Spleen (tissue), 11 donors: Measurements from ENCODE around the gene EYS. TPM values are rescaled to one million over a fixed set of nuclear protein-coding genes. Genes with fewer than 3 reads are reported as not detected.
A peak's percentile ranks its signal among the peaks of the same experiment; 100 is the strongest.
"Not testable (repeated sequence)": the region's sequence is repeated elsewhere in the genome, so short reads cannot be mapped to it uniquely, and the experiment has no call there.

Experiments
- DNase-seq: peaks from one replicate; pipeline ENCODE4 v3.0.0-alpha.2; 2020
- H3K27ac ChIP-seq, 8 donors: fragments of 200-600 bp; sonication (generic) in 7 of 8; 1 replicate in 4 of 8; 2 replicates in 4 of 8; pipeline versions ENCODE4 v1.5.0 to v1.8.0; 2016 to 2021; ENCODE audit warnings: inconsistent platforms in 4 of 8, mild to moderate bottlenecking in 4 of 8, moderate library complexity in 1 of 8
- H3K27me3 ChIP-seq, 7 donors: fragments of 200-600 bp; sonication (generic) in 6 of 7; replicated peaks in 1 of 7; 1 replicate in 4 of 7; 2 replicates in 3 of 7; pipeline versions ENCODE4 v1.5.0 to v1.8.0; 2016 to 2021; ENCODE audit warnings: inconsistent platforms in 3 of 7, mild to moderate bottlenecking in 1 of 7
- H3K36me3 ChIP-seq, 6 donors: fragments of 200-600 bp; sonication (generic) in 5 of 6; 1 replicate in 4 of 6; 2 replicates in 2 of 6; pipeline versions ENCODE4 v1.5.0 to v1.8.0; 2016 to 2021; ENCODE audit warnings: inconsistent platforms in 2 of 6
- H3K4me1 ChIP-seq, 6 donors: fragments of 200-600 bp; sonication (generic) in 5 of 6; 1 replicate in 3 of 6; 2 replicates in 3 of 6; pipeline versions ENCODE4 v1.5.0 to v1.8.0; 2016 to 2021; ENCODE audit warnings: inconsistent platforms in 3 of 6
- H3K4me3 ChIP-seq, 8 donors: fragments of 200-600 bp; sonication (generic) in 7 of 8; 1 replicate in 4 of 8; 2 replicates in 4 of 8; pipeline versions ENCODE4 v1.5.0 to v1.8.0; 2016 to 2021; ENCODE audit warnings: inconsistent platforms in 4 of 8, mild to moderate bottlenecking in 4 of 8, moderate library complexity in 2 of 8
- H3K9me3 ChIP-seq, 8 donors: fragments of 200-600 bp; sonication (generic) in 7 of 8; 1 replicate in 4 of 8; 2 replicates in 4 of 8; pipeline versions ENCODE4 v1.5.0 to v1.8.0; 2016 to 2021; ENCODE audit warnings: inconsistent platforms in 4 of 8
- POLR2A ChIP-seq, 3 donors: fragments of 450-650 bp; IDR thresholded peaks; one replicate each; pipeline ENCODE4 v1.5.1; 2017; ENCODE audit warnings: antibody characterized with exemption in 3 of 3, mild to moderate bottlenecking in 1 of 3
- POLR2AphosphoS5 ChIP-seq, 3 donors: sonication (generic); formaldehyde crosslinking; IDR thresholded peaks; one replicate each; pipeline ENCODE4 v1.5.1; 2017; ENCODE audit warnings: antibody characterized with exemption in 3 of 3
- WGBS, 5 donors: extraction: QIAGEN DNeasy Blood & Tissue Kit in 3 of 5; methylation state at CpG; one replicate each; pipeline versions ENCODE4 v1.1.5 to v1.1.7; 2013 to 2018; 5-methylcytosine and 5-hydroxymethylcytosine counted together
- intact Hi-C: fragments of 100-400 bp; cut with DNase I; formaldehyde crosslinking; loops from one replicate; pipeline ENCODE4 v1.15.0; 2023; ENCODE audit warnings: low total_unique reads
- polyA plus RNA-seq, 3 donors: library from polyadenylated mRNA; stranded (reverse); fragments of 200-250 nt; gene quantifications; one replicate each; pipeline ENCODE4 v1.2.1, GENCODE V29; 2013
- total RNA-seq, 7 donors: library from RNA; depleted of rRNA in 3 of 7; stranded (reverse); fragments of >200 nt in 3 of 7; fragmentation: NEBNext Ultra II Directional in 4 of 7; extraction: Animal tissue kit (Norgen Biotek cat#: 25700) in 4 of 7; gene quantifications; one replicate each; pipeline versions ENCODE4 v1.1.0 to v1.2.1, GENCODE V29; 2016 to 2021
- TF ChIP-seq, protein P1 (sequence below), 11 experiments: fragments of 200-600 bp in 7 of 11; fragments of 450-650 bp in 4 of 11; sonication (generic) in 4 of 11; IDR thresholded peaks in 8 of 11; conservative IDR thresholded peaks in 3 of 11; 1 replicate in 7 of 11; 2 replicates in 4 of 11; pipeline versions ENCODE4 v1.4.0 to v1.8.0; 2016 to 2021; ENCODE audit warnings: antibody characterized with exemption in 11 of 11, inconsistent platforms in 4 of 11, mild to moderate bottlenecking in 1 of 11
- donor health status: healthy with polysubstance abuse.
- donor health status: DM: no; HTN: no; CAD: no; lungs with moderate emphysema.
- donor health status: DM: no; HTN: no; CAD: no.
- donor health status: Bipolar disorder and iron deficiency.
- donor health status: healthy.
- donor health status: DM: no; HTN: no; CAD: no.
- donor health status: DM: yes; HTN: yes; CAD: no.

Gene EYS
- total and polyA plus RNA-seq, 10 donors = under 0.01 to 0.72 (median 0.28) TPM; not detected in 5

DNA sequence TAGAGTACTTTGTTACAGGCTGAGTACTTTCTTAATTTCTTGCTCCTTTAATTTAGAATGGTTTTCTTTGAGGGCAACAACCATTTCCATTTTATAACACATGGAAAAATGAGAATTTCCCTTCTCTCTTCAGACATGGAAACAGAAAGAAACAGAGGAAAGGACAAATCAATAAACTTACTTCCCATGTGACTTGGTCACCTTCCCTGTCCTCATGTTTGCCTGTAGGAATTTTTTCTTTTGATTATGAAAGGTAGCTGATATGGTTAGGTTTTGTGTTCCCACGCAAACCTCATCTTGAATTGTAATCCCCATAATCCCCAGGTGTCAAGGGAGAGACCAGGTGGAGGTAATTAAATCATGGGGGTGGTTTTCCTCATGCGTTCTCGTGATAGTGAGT, 1901.7 kb downstream of the EYS start:
- Histone ChIP-seq H3K27me3 (no peaks in the 10 kb centered on the region), H3K9me3 (no peaks in the 10 kb centered on the region), H3K36me3 (no peaks in the 10 kb centered on the region), H3K4me3 (peak overlapping the region in 1 of 8 donors; percentile 45), H3K4me1 (peaks cover 0 to 21% (median 11%) of the 10 kb centered on the region in 6 donors), H3K27ac (peak overlapping the region in 7 of 8 donors; percentile 48 to 90 (median 78))
- TF ChIP-seq POLR2A (IDR thresholded peaks at IDR 0.05) = no peak
- TF ChIP-seq, protein P1, sequence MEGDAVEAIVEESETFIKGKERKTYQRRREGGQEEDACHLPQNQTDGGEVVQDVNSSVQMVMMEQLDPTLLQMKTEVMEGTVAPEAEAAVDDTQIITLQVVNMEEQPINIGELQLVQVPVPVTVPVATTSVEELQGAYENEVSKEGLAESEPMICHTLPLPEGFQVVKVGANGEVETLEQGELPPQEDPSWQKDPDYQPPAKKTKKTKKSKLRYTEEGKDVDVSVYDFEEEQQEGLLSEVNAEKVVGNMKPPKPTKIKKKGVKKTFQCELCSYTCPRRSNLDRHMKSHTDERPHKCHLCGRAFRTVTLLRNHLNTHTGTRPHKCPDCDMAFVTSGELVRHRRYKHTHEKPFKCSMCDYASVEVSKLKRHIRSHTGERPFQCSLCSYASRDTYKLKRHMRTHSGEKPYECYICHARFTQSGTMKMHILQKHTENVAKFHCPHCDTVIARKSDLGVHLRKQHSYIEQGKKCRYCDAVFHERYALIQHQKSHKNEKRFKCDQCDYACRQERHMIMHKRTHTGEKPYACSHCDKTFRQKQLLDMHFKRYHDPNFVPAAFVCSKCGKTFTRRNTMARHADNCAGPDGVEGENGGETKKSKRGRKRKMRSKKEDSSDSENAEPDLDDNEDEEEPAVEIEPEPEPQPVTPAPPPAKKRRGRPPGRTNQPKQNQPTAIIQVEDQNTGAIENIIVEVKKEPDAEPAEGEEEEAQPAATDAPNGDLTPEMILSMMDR (IDR thresholded peaks at IDR 0.05 in 8 of 11, conservative IDR thresholded peaks at IDR 0.05 in 3 of 11) = no peak
- TF ChIP-seq POLR2AphosphoS5 (IDR thresholded peaks at IDR 0.05) = no peak
- intact Hi-C loops = no loop called here
- no peak for DNase-seq
- WGBS, 5 donors = 65 to 95% (median 70%) methylated on average over 3 of the region's 3 CpGs

DNA sequence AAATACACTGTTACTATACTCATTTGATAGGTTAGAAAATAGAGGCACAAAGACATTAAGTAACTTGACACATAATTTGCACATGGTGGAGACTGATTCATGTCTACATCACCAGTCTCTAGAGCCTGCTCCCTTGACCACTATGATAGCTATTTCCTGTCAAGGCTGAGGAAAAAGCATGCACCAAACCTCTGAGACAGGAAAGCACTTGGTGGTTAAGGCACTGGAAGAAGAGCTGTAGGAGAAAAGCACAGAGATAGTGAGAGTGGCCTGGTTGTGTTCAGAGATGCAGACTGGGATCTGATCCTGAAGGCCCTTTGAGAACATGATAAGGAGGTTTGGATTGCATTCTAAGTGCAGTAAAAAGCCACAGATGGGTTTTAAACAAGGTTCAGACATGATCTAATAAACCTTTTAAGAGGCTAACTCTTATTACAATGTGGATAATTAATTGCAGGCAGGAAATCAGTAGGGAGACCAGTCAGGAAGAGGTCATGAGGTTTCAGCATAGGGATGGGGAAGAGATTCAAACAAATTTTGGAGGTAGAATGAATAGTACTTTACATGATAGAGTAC, 1902.6 kb downstream of the EYS start:
- H3K9me3 ChIP-seq = no peaks in the 10 kb centered on the region
- no peaks in the 10 kb centered on the region for H3K27me3 ChIP-seq
- H3K27ac ChIP-seq = peak overlapping the region in 3 of 8 donors; percentile 76 to 90 (median 85)
- H3K4me3 ChIP-seq = no peak overlapping the region
- no peak for DNase-seq
- intact Hi-C loops = no loop called here
- TF ChIP-seq, protein P1 (IDR thresholded peaks at IDR 0.05 in 8 of 11, conservative IDR thresholded peaks at IDR 0.05 in 3 of 11) = no peak
- TF ChIP-seq POLR2A (IDR thresholded peaks at IDR 0.05) = no peak
- TF ChIP-seq POLR2AphosphoS5 (IDR thresholded peaks at IDR 0.05) = no peak
- peaks cover 0 to 21% (median 11%) of the 10 kb centered on the region in 6 donors for H3K4me1 ChIP-seq
- no peaks in the 10 kb centered on the region for H3K36me3 ChIP-seq

DNA sequence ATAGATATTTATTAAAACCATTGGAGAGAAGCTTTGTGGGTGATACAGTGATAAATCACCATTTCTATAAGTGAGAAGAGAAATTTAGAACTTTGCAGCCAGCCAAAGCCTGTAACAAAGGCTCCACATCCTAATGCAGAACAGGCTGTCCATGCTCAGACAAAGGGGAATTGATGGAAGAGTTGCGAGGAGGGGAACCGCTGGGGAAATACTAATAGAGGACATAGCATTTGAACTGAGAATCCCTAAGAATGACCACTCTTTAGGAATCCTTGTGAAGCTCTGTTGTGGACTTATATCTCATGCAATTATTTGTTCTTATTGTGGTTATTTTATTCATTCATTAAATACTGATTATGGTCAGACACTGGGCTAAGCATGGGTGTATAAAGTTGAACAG, 1903.7 kb downstream of the EYS start:
- intact Hi-C loops = no loop called here
- Histone ChIP-seq H3K36me3 (no peaks in the 10 kb centered on the region), H3K9me3 (no peaks in the 10 kb centered on the region), H3K4me1 (peaks cover 0 to 21% (median 11%) of the 10 kb centered on the region in 6 donors), H3K4me3 (no peak overlapping the region), H3K27me3 (no peaks in the 10 kb centered on the region), H3K27ac (no peak overlapping the region)
- WGBS, 5 donors = 94 to 100% (median 95%) methylated on average over 2 of the region's 2 CpGs
- no peak for TF ChIP-seq POLR2A (IDR thresholded peaks at IDR 0.05)
- TF ChIP-seq, protein P1 (IDR thresholded peaks at IDR 0.05 in 8 of 11, conservative IDR thresholded peaks at IDR 0.05 in 3 of 11) = no peak
- no peak for TF ChIP-seq POLR2AphosphoS5 (IDR thresholded peaks at IDR 0.05)
- no peak for DNase-seq

DNA sequence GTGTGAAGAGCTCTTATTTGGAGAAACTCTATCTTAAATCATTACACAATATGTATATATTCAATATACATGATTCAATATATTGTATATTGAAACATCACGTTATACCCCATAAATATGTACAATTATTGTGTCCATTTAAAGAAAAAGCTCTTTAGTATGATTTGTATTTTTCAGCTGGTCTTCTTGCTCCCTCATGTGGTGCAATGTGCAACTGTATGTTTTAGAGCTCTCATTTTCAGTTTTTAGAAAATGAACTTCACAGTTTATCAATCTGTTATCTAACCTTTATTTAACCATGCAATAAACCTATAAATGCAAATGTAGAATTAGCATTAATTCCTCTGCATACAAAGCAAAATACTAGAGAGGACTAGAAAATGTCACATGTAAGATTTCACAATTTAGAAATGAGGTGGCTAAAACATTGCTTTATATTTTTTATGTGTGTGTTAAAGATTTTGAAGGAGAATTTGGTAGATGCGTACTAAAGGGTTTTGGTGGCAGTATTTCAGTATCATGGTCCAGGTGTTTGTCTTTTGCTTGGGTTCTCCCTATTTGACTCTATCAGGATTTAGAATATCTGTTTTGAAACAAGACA, 1904.3 kb downstream of the EYS start:
- intact Hi-C loops = no loop called here
- Histone ChIP-seq H3K36me3 (no peaks in the 10 kb centered on the region), H3K27me3 (no peaks in the 10 kb centered on the region), H3K4me1 (peaks cover 0 to 19% (median 11%) of the 10 kb centered on the region in 6 donors), H3K27ac (no peak overlapping the region), H3K9me3 (no peaks in the 10 kb centered on the region), H3K4me3 (no peak overlapping the region)
- TF ChIP-seq, protein P1 (IDR thresholded peaks at IDR 0.05 in 8 of 11, conservative IDR thresholded peaks at IDR 0.05 in 3 of 11) = peak in 6 of 11 experiments; percentile 20 to 47 (median 34)
- TF ChIP-seq POLR2A (IDR thresholded peaks at IDR 0.05) = no peak
- no peak for TF ChIP-seq POLR2AphosphoS5 (IDR thresholded peaks at IDR 0.05)
- WGBS, 5 donors = 58 to 73% (median 59%) methylated on average over 2 of the region's 2 CpGs
- DNase-seq = no peak

GRCh38 chr6:63800386-63800785, 1906.6 kb downstream of the EYS start:
- DNase-seq, H3K27me3 ChIP-seq, H3K4me3 ChIP-seq, H3K4me1 ChIP-seq, H3K36me3 ChIP-seq, intact Hi-C loops, H3K27ac ChIP-seq, H3K9me3 ChIP-seq: not testable (repeated sequence)
- WGBS, 5 donors = 86 to 93% (median 90%) methylated on average over 7 of the region's 7 CpGs
